ENCODE data around the gene ARAF.
A peak's percentile ranks its signal among the peaks of the same experiment; 100 is the strongest.
"Not testable (repeated sequence)": the region's sequence is repeated elsewhere in the genome, so short reads cannot be mapped to it uniquely, and the experiment has no call there.

ARAF gene

DNA sequence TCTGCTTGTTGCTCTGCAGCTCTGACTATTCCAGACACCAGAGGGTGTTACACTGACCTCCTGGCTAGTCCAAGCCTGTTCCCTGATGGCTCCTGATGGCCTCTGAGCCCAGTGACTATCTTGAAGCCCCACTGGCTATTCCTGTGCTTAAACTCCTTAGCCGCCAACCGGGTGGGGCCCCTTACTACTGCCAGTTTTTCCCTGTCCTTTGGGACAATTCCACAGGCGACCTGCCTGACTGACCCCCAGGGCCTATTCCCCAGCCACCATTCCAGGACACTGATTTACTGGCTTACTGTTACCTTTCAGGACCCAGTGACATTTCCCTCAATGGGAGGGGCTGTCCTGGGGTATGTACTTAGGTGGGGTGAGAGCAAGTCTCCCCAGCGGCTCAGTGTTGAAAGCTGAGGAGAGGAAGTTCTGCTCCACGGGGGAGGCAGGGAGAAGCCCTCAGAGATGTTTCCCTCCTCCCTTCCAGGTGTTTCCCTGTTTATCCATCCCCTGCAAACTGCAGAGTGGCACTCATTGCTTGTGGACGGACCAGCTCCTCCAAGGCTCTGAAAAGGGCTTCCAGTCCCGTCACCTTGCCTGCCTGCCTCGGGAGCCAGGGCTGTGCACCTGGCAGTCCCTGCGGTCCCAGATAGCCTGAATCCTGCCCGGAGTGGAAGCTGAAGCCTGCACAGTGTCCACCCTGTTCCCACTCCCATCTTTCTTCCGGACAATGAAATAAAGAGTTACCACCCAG lies 25.2 kb downstream of the ARAF start:
- DNase-seq (ENCODE audit: low read depth in 2 of 2) = no peak

GRCh38 chrX:47587091-47587891 lies 26.3 kb downstream of the ARAF start:
- DNase-seq (ENCODE audit: low read depth in 2 of 2) = no peak

DNA sequence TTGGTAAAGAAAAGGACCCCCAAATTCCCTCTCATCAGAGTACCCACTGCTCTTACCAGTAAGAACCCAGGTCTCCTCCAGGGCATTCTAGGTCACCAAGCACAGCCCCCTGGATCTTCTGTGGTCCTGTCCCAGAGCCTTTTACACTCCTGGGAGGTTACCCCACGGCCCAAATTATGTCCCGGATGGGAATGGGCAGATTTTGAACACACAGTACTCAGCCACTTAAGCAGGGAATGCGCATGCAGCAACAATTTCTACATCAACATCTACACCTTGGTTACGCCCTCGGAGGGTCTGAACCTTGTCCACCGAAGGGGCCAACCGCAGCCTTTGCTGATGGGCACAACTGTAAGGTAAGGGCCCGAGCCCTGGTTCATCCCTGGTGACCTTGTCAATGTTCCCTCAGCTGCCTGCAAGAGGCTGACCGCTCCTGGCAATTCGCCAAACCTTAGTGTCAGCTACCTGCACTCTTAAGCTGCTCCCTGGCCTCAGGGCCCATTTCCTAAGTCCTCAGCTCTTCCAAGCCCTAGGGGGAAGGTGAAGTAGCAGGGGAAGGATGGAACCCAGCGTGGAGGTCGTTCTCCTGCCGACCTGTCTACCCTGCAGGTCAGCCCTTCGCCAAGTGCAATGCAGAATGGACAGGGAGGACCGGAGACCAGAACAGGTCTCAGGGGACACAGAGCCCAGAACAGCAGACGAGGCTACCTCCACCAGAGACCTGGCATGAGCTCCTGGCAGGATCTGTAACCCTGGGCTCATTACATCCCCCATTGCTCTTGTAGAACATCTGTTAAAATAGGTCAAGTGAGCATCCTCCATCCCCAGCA lies 27.1 kb downstream of the ARAF start:
- DNase-seq (ENCODE audit: low read depth in 2 of 2) = no peak

GRCh38 chrX:47590984-47591383 lies 30.0 kb downstream of the ARAF start:
- no peak for DNase-seq (ENCODE audit: low read depth in 2 of 2)

GRCh38 chrX:47593522-47593921 lies 32.5 kb downstream of the ARAF start:
- no peak for DNase-seq (ENCODE audit: low read depth in 2 of 2)

GRCh38 chrX:47595716-47596251 lies 34.8 kb downstream of the ARAF start:
- no peak for DNase-seq (ENCODE audit: low read depth in 2 of 2)

GRCh38 chrX:47596256-47596655 lies 35.3 kb downstream of the ARAF start:
- no peak for DNase-seq (ENCODE audit: low read depth in 2 of 2)

DNA sequence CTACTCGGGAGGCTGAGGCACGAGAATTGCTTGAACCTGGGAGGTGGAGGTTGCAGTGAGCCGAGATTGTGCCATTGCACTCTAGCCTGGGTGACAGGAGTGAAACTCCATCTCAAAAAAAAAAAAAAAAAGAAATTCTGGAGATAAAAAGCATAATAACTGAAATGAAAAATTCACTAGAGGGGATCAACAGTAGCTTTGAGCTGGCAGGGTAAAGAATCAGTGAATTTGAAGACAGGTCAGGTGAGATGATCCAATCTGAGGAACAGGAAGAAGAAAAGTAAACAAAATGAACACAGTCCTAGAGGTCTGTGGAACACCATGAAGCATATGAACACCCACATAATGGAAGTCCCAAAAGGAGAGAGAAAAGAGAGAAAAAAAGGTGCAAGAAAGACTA lies 36.2 kb downstream of the ARAF start:
- no peak for DNase-seq (ENCODE audit: low read depth in 2 of 2)

GRCh38 chrX:47603125-47603524 lies 42.1 kb downstream of the ARAF start:
- not testable (repeated sequence) for DNase-seq (ENCODE audit: low read depth in 2 of 2)

GRCh38 chrX:47605024-47605423 lies 44.0 kb downstream of the ARAF start:
- DNase-seq (ENCODE audit: low read depth in 2 of 2) = no peak

DNA sequence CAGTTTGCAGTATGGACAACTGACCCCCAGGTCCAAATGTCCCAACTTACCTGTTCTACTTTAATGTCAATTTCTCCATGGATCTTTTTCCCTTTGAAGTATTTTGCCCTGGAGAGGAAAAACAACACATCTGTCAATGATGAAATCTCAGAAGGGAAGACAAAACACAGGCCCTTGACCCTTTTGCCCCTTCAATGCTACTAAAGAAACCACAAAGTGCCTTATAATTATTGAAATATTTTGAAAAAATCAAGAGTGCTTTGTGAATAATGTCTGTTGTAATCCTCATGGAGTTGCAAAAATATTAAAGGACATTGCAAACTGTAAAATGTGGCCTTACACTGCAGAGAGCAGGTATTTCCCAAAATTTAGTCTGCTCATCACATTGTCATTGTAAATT lies 46.1 kb downstream of the ARAF start:
- no peak for DNase-seq (ENCODE audit: low read depth in 2 of 2)

DNA sequence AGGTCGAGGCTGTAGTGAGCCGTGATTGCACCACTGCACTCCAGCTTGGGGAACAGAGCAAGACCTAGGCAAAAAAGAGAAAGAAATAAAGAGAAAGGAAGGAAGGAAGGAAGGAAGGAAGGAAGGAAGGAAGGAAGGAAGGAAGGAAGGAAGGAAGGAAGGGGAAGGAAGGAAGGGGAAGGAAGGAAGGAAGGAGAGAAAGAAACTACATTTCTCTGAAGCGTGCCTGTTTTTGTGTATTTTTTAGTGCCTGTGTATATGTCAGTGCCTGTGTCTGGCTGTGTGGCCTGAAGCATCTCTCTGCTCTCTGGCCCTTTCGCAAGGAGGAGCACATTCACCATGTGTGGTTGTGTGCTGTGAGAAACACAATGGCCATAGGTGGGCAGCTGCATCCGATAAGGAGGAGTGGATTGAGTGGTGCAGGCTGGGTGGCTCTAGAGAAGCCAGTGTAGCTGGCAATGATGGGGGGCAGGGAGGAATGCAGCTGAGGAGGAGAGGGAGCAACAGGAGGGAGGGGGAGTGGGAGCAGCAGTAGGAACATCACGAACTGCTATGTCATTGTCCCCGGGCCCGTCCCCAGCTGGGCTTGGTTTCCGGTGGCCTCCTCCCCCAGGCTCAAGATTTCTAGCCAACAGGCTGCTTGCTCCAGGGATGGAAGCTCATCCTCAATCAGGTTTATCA lies 47.3 kb downstream of the ARAF start:
- DNase-seq (ENCODE audit: low read depth in 2 of 2) = no peak

GRCh38 chrX:47610511-47610910 lies 49.5 kb downstream of the ARAF start:
- DNase-seq (ENCODE audit: low read depth in 2 of 2) = no peak

- DNase-seq (ENCODE audit: low read depth in 2 of 2) = no peak
Measured at GRCh38 chrX:47611489-47611888, 50.5 kb downstream of the ARAF start.

DNA sequence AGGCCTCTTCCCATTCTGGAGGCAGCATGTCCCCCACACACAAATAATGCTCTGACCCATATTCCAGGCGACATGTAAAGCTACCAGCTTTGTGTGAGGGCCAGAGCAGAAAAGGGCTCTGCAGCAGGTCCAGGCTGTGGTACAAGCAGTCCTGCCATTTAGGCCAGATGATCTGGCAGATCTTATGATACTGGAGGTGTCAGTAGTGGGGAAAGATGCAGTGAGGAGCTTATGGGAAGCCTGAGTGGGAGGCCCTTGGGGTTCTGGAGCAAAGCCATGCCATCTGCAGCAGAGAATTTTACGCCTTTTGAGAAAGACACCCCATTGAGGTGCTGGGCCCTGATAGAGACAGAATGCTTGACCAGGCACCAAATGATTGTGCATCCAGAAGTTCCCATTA lies 50.9 kb downstream of the ARAF start:
- no peak for DNase-seq (ENCODE audit: low read depth in 2 of 2)

- no peak for DNase-seq (ENCODE audit: low read depth in 2 of 2)
Measured at GRCh38 chrX:47612418-47612817, 51.4 kb downstream of the ARAF start.

DNA sequence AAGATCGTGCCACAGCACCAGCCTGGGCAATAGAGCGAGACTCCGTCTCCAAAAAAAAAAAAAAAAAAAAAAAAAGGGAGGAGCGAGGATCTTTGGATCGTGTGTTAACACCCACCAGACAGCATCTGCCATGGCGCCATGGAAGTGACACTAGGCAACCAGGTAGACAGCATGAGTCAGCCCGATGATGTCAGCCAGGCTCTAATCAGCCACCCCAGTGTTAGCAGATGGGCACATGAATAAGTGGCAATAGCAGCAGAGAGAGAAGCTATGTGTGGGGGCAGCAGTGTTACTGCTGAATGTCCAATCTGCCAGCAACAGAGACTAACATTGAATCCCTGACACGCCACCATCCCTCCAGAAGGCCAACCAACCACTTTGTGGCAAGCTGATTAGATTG lies 52.1 kb downstream of the ARAF start:
- DNase-seq (ENCODE audit: low read depth in 2 of 2) = no peak

- DNase-seq (ENCODE audit: low read depth in 2 of 2) = no peak
Measured at GRCh38 chrX:47614618-47615017, 53.6 kb downstream of the ARAF start.

- DNase-seq (ENCODE audit: low read depth in 2 of 2) = no peak
Measured at GRCh38 chrX:47618923-47619485, 58.0 kb downstream of the ARAF start.

DNA sequence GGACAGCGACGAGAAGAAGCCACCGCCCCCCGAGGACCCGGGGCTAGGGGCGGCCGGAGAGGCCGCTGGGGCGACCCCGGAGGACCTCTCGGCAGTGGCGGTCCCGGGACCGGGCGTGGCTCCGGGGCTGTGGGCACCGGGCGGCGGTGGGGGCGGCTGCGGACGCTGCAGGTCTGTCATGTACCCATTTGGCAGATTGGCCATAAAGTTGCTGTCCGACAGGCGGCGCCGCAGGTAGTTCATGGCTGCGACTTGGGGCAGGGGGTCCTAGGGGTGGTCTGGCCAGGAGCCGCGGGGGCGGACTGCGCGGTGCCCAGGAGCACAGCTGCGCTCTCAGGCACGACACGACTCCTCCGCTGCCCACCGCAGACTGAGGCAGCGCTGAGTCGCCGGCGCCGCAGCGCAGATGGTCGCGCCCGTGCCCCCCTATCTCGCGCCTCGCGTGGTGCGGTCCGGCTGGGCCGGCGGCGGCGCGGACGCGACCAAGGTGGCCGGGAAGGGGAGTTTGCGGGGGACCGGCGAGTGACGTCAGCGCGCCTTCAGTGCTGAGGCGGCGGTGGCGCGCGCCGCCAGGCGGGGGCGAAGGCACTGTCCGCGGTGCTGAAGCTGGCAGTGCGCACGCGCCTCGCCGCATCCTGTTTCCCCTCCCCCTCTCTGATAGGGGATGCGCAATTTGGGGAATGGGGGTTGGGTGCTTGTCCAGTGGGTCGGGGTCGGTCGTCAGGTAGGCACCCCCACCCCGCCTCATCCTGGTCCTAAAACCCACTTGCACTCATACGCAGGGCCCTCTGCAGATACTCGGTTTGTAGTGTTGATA lies 58.7 kb downstream of the ARAF start, which contains the start of gene SYN1:
SYN1 (minus strand) TSS at position 372 of the 817 bp plus-strand sequence; CDS start at position 243, 129 bp downstream.
- peak; percentile 64 to 65 for DNase-seq (ENCODE audit: low read depth in 2 of 2)
